Retina (tissue), 1 donor: ENCODE data around the gene FALEC.

ENCODE experiments used
- DNase-seq: peaks from one replicate; pipeline ENCODE4 v3.0.0-alpha.2; 2016

The FALEC gene

GRCh38 chr1:150515328-150516049 is at the start of gene FALEC:
Gene FALEC, plus strand, starts transcription at chr1:150515752.
- peak; percentile 98 for DNase-seq

- DNase-seq = no peak
Measured at GRCh38 chr1:150466964-150467363, 48.6 kb upstream of the FALEC start.

GRCh38 chr1:150469291-150469690 is 46.3 kb upstream of the FALEC start:
- no peak for DNase-seq

- no peak for DNase-seq
Measured at GRCh38 chr1:150472601-150473200, 42.9 kb upstream of the FALEC start.

GRCh38 chr1:150473659-150474058 is 41.9 kb upstream of the FALEC start:
- no peak for DNase-seq

- no peak for DNase-seq
Measured at GRCh38 chr1:150474869-150475268, 40.7 kb upstream of the FALEC start.

GRCh38 chr1:150476754-150477153 is 38.8 kb upstream of the FALEC start:
- no peak for DNase-seq

- no peak for DNase-seq
Measured at GRCh38 chr1:150477320-150477719, 38.2 kb upstream of the FALEC start.

- no peak for DNase-seq
Measured at GRCh38 chr1:150477733-150478132, 37.8 kb upstream of the FALEC start.

GRCh38 chr1:150479370-150479769 is 36.2 kb upstream of the FALEC start:
- no peak for DNase-seq

GRCh38 chr1:150479927-150480352 is 35.6 kb upstream of the FALEC start:
- no peak for DNase-seq

GRCh38 chr1:150484431-150484830 is 31.1 kb upstream of the FALEC start:
- no peak for DNase-seq

- DNase-seq = no peak
Measured at GRCh38 chr1:150484861-150485260, 30.7 kb upstream of the FALEC start.

GRCh38 chr1:150486966-150487762 is 28.4 kb upstream of the FALEC start, which contains the start of gene TARS2:
Gene TARS2, plus strand, starts transcription at chr1:150487419. Its CDS starts 32 bp downstream, at chr1:150487451.
- peak; percentile 93 for DNase-seq

- no peak for DNase-seq
Measured at GRCh38 chr1:150487763-150488115, 27.8 kb upstream of the FALEC start.

- DNase-seq = no peak
Measured at GRCh38 chr1:150493175-150493574, 22.4 kb upstream of the FALEC start.

GRCh38 chr1:150498342-150498741 is 17.2 kb upstream of the FALEC start:
- DNase-seq = no peak

- no peak for DNase-seq
Measured at GRCh38 chr1:150505431-150505830, 10.1 kb upstream of the FALEC start.

GRCh38 chr1:150507912-150508864 is 7.4 kb upstream of the FALEC start, which contains the start of gene ECM1:
Gene ECM1, plus strand, starts transcription at chr1:150508109. Its CDS starts 101 bp downstream, at chr1:150508210.
- no peak for DNase-seq

- DNase-seq = no peak
Measured at GRCh38 chr1:150508982-150509381, 6.6 kb upstream of the FALEC start.

GRCh38 chr1:150511551-150511950 is 4.0 kb upstream of the FALEC start:
- DNase-seq = no peak

GRCh38 chr1:150511985-150512660 is 3.4 kb upstream of the FALEC start:
- no peak for DNase-seq
